NOMO-1 (cell line): ENCODE measurements around the gene PYCR2.
"Not testable (repeated sequence)": the region's sequence is repeated elsewhere in the genome, so short reads cannot be mapped to it uniquely, and the experiment has no call there.

ENCODE experiments used
- DNase-seq, 2 experiments: peaks; one replicate each; lab custom pipeline; 2025; ENCODE audit not compliant: unreplicated experiment in 2 of 2; lab: John Stamatoyannopoulos, UW

The PYCR2 gene

DNA sequence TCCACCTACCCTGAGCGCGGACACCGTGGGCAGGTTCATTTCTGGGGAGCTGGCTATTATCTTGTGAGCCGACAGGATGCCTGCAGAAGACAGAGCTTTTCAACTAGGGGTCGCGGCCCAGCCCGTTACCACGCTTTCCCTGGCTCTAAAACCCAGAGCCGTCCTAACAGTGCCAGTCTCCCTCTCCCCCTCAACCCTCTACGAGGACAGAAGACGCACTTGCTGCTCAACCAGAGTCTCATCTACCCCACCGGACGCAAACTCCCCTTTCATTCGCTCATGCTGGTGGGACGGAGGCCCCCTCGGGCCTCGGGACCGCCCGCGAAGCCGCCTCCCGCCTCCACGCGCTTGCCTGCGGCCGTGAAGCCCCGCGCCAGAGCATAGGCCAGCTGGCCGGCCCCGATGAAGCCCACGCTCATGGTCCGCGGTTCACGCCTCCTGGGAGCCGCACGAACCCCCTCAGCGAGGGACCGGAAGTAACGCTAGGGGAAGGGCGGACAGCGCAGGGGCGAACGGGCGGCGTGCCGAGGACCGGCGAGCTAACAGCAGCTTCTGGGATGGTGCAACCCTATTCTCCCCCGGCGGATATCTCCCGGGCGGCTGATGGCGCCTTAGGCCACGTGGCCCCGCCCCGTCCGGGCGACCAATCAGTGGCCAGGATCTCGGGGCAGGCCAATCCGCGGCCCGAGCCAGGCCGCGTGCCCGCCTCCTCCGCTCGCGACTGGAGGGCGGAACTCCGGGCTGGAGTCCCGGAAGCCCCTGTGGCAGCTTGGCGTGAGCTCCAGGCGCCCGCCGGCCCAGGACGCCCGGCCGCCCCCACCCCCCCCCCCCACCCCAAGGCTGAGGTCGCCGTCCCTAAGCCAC is at the start of gene PYCR2:
Gene PYCR2, minus strand, starts transcription at position 559 of the 864 bp plus-strand sequence. Its CDS starts 140 bp downstream, at position 419.
- peak; percentile 96 to 98 for DNase-seq

DNA sequence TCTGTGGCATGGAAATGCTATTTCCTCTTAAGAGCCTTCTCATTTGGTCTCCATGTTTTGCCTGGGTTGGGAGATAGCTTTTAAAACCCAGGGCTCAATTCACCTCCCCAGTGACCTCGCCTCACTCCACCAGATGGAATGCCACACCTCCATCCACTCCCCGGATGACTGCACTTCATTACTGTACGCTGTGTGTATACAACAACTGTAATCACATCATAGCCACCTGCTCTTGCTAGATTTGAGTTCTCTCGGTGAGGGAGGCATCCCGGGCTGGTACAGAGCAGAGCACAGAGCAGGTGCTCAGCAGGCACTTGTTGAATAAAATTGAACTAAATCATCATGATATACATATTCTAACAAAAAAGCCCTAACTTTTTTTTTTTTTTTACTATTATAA is 49.1 kb upstream of the PYCR2 start:
- DNase-seq: no peak

DNA sequence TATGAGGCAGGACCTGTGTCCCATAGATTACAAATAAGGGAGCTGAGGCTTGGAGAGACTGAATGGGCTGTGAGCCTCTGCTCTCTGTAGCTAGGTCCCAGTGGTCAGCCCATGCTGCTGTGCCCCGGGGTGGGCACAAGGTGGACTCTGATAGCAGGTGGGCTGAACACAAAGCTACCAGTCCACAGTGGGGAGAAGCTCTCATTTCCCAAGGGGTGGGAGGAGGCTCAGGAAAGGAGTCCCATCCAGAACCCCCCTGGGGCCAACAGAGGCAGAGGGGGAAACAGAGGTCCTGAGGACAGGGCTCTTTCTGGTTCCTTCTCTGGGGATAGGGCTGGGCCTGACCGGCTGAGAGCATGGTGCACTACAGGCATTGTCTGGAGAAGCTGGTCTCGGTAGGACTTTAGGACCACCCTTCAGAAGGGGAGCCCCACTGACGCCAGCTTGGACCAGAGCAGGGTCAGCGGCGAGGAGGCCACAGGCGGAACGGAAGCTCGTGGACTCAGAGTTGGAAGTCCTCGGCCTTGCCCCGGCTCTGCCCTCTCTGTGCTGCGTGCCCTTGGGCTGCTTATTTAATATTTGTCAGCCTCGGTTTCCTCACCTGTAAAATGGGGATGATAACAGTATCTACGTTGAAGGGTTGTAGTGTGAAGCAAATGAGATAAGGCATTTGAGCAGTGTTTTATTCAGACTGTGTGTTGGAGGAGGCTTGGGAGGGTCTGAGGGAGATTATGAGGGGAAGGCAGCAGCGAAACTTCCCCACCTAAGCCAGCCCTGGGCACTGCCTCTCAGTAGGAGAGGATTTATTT is 48.5 kb upstream of the PYCR2 start:
- no peak for DNase-seq

GRCh38 chr1:225970592-225971157 is 46.6 kb upstream of the PYCR2 start:
- not testable (repeated sequence) for DNase-seq

DNA sequence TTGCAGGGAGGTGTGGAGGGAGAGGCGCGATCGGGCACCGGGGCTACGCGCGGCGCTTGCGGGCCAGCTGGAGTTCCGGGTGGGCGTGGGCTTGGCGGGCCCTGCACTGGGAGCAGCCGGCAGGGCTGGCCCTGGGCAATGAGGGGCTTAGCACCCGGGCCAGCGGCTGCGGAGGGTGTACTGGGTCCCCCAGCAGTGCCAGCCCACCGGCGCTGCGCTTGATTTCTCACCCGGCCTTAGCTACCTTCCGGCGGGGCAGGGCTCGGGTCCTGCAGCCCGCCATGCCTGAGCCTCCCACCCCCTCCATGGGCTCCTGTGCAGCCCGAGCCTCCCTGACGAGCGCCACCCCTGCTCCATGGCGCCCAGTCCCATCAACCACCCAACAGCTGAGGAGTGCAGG is 45.7 kb upstream of the PYCR2 start:
- not testable (repeated sequence) for DNase-seq

GRCh38 chr1:225965231-225965630 is 41.2 kb upstream of the PYCR2 start:
- DNase-seq: no peak

DNA sequence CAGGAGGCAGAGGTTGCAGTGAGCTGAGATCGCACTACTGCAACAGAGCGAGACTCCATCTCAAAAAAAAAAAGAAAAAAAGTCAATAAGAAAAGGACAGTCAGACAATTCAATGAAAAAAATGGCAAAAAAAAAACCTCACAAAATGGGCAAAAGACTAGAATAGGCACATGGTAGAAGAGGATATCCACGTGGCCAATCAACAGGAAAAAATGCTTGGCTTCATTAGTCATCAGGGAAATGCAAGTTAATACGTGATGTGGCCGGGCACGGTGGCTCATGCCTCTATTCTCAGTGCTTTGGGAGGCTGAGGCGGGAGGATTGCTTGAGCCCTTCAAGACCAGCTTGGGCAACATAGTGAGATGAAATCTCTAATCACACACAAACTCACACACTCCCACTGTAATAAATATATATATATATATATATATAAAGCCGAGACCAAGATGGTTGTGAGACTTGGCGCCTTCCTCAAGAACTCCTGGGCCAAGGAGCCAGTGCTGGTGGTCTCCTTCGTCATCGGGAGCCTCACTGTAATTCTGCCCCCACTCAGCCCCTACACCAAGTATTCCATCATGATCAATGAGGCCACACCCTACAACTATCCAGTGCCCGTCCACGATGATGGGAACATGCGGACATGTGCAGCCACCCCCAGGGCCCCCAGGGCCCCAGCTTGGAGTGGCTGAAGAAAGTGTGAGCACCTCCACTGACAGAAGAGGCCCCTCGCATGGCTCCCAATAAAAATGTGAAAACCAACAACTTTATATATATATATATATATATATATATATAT is 39.9 kb upstream of the PYCR2 start:
- DNase-seq: no peak

- peak; percentile 20 to 48 for DNase-seq
Observed at GRCh38 chr1:225962440-225962975, 38.5 kb upstream of the PYCR2 start.

- no peak for DNase-seq
Observed at GRCh38 chr1:225961659-225962439, 37.8 kb upstream of the PYCR2 start.

- DNase-seq: no peak
Observed at GRCh38 chr1:225958041-225958440, 34.0 kb upstream of the PYCR2 start.

GRCh38 chr1:225954753-225955152 is 30.7 kb upstream of the PYCR2 start:
- DNase-seq: no peak

DNA sequence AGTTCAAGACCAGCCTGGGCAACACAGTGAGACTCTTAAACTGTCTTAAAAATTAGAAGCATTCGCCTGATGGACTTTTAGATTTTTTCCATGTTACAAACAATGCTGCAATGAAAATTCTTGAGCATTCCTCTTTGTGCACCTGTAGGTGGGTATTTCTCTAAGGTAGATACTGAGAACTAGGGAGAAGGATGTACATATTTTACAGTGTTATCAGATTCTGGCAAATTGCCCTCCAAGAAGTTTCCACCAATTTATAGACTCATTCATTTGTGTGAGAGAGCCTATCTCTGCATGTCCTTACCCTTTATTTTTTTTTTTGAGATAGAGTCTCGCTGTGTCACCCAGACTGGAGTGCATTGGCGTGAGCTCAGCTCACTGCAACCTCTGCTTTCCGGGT is 29.3 kb upstream of the PYCR2 start:
- no peak for DNase-seq

DNA sequence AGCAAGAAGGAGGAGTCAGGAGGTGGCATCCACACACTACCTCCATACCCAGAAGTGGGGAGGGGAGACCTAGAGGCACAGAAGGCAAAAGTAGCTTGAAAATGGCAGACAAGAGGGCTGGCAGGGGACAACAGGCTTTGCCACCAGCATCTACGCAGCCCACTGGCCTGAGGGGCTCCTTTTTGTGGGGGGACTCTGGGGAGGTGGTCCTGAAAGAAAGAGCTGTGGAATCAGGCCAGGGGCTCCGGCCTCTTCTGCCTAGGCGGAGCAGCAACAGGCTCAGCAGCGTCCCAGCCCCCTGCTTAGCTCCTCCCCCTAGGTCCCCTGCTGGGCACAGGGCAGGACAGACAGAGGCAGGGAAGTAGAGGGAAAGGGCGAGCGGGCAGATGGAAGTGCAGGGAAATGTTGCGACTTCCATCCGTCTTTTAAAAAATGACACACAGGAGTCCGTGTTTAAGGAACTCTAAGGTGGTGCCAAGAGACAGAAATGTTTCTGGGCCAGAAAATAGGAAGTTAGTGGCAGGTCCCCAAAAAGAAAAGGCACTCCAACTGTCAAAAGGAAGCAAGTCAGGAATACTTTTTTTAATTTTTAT is 27.0 kb upstream of the PYCR2 start:
- peak in 1 of 2 experiments; percentile 23 for DNase-seq

GRCh38 chr1:225949041-225949440 is 25.0 kb upstream of the PYCR2 start:
- DNase-seq: no peak

- no peak for DNase-seq
Observed at GRCh38 chr1:225946803-225947202, 22.8 kb upstream of the PYCR2 start.

DNA sequence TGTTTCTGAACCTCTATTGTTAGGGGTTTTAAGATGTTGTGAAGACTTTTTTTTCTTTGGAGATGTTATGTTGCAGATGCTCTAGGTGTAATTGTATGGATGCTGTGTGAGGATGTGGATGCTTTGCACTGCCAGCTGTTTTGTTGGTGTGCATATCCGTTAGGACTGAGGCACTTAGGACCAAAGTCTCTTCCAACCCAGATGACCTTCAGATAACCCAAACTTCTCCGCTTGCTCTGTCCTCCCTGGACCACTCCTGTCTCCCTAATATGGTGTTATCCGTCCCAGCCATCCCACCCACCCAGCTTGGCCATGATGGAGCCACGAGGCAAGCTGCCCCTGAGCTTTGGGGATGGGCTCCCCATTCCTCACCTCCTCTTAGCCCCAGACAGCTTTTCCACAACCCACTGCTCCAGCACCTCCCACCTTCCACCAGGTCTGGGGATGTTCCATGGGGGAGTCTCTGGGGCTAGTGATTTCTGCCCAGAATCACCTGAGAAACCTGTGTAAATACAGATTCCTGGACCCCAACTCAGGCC is 22.1 kb upstream of the PYCR2 start:
- no peak for DNase-seq

DNA sequence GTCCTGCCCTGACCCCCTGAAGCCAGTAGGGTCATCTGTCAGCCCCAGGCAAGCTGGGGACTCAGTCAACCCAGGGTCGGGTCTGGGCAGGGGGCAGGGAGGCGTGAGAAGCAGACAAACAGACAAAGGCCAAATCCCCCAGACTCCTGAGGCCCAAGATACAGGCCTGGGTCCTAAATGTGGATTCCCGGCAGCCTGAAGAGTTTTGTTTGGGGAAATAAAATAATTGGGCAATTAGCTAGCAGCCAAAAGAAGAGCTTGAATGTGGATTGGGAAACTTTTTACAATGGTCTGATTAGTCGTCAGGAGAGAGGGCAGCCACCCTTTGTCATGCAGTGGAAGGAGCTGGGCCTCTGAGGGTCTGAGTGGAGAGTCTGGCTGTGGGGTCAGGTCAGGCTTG is 21.5 kb upstream of the PYCR2 start:
- no peak for DNase-seq

- peak; percentile 74 to 83 for DNase-seq
Observed at GRCh38 chr1:225944951-225945350, 20.9 kb upstream of the PYCR2 start.

GRCh38 chr1:225944387-225944786 is 20.3 kb upstream of the PYCR2 start:
- DNase-seq: no peak
